GM18858 (cell line): ENCODE measurements around the gene IMMP2L.

ENCODE experiments used
- ATAC-seq: cut with Tn5 transposase; IDR thresholded peaks from one replicate; pipeline ENCODE4 v1.9.1; 2021; ENCODE audit not compliant: unreplicated experiment

The IMMP2L gene

GRCh38 chr7:111558991-111559390 is 3.3 kb downstream of the IMMP2L start:
- ATAC-seq, result peak; percentile 78

GRCh38 chr7:111556977-111557376 is 5.3 kb downstream of the IMMP2L start:
- ATAC-seq, result no peak

GRCh38 chr7:111554086-111554485 is 8.2 kb downstream of the IMMP2L start:
- no peak for ATAC-seq

GRCh38 chr7:111541067-111541466 is 21.2 kb downstream of the IMMP2L start:
- no peak for ATAC-seq

GRCh38 chr7:111540199-111540815 is 22.0 kb downstream of the IMMP2L start:
- ATAC-seq, result no peak

- ATAC-seq, result no peak
Observed at GRCh38 chr7:111537134-111537533, 25.2 kb downstream of the IMMP2L start.

GRCh38 chr7:111535142-111535870 is 27.0 kb downstream of the IMMP2L start:
- ATAC-seq, result no peak

GRCh38 chr7:111532625-111533024 is 29.7 kb downstream of the IMMP2L start:
- ATAC-seq, result no peak

- ATAC-seq, result no peak
Observed at GRCh38 chr7:111531993-111532392, 30.3 kb downstream of the IMMP2L start.

- ATAC-seq, result no peak
Observed at GRCh38 chr7:111530356-111530668, 32.0 kb downstream of the IMMP2L start.

- no peak for ATAC-seq
Observed at GRCh38 chr7:111529507-111530355, 32.6 kb downstream of the IMMP2L start.

GRCh38 chr7:111528331-111528730 is 34.0 kb downstream of the IMMP2L start:
- ATAC-seq, result peak; percentile 70

- peak; percentile 81 for ATAC-seq
Observed at GRCh38 chr7:111527545-111527944, 34.7 kb downstream of the IMMP2L start.

- ATAC-seq, result no peak
Observed at GRCh38 chr7:111525100-111525499, 37.2 kb downstream of the IMMP2L start.

- no peak for ATAC-seq
Observed at GRCh38 chr7:111521660-111522059, 40.6 kb downstream of the IMMP2L start.

- no peak for ATAC-seq
Observed at GRCh38 chr7:111518264-111518663, 44.0 kb downstream of the IMMP2L start.

GRCh38 chr7:111517549-111517951 is 44.7 kb downstream of the IMMP2L start:
- no peak for ATAC-seq

- ATAC-seq, result no peak
Observed at GRCh38 chr7:111516612-111517011, 45.7 kb downstream of the IMMP2L start.

GRCh38 chr7:111513566-111513965 is 48.7 kb downstream of the IMMP2L start:
- ATAC-seq, result no peak

- no peak for ATAC-seq
Observed at GRCh38 chr7:111511845-111512244, 50.4 kb downstream of the IMMP2L start.

- no peak for ATAC-seq
Observed at GRCh38 chr7:111510584-111511378, 51.5 kb downstream of the IMMP2L start.
